Stimulated activated CD8-positive, alpha-beta memory T cell treated with anti-CD3 and anti-CD28 coated beads, Interleukin-15, amount 100 ng/mL, for 24 hours (primary cell): Measurements from ENCODE around the gene MS4A15.

ENCODE experiments used
- DNase-seq: peaks from one replicate; pipeline ENCODE4 v3.0.0-alpha.2; 2020; ENCODE audit warnings: low read depth

The MS4A15 gene

GRCh38 chr11:60777572-60777971 is 20.9 kb downstream of the MS4A15 start:
- DNase-seq: no peak

- DNase-seq: no peak
These were observed 23.4 kb downstream of the MS4A15 start for GRCh38 chr11:60780065-60780464.

- no peak for DNase-seq
These were observed 24.1 kb downstream of the MS4A15 start for GRCh38 chr11:60780774-60781173.

GRCh38 chr11:60781286-60781980 is 24.8 kb downstream of the MS4A15 start:
- no peak for DNase-seq

GRCh38 chr11:60781981-60782316 is 25.3 kb downstream of the MS4A15 start:
- no peak for DNase-seq

GRCh38 chr11:60782393-60783140 is 25.9 kb downstream of the MS4A15 start:
- DNase-seq: no peak

- no peak for DNase-seq
These were observed 26.4 kb downstream of the MS4A15 start for GRCh38 chr11:60783141-60783484.

GRCh38 chr11:60783911-60784310 is 27.2 kb downstream of the MS4A15 start:
- no peak for DNase-seq

GRCh38 chr11:60785136-60785535 is 28.5 kb downstream of the MS4A15 start, which contains the start of gene MS4A10:
TSS of gene MS4A10 (plus strand) at chr11:60785333. CDS start at chr11:60790336, 5,003 bp downstream.
- DNase-seq: no peak

GRCh38 chr11:60785806-60786361 is 29.2 kb downstream of the MS4A15 start:
- no peak for DNase-seq

- DNase-seq: no peak
These were observed 30.3 kb downstream of the MS4A15 start for GRCh38 chr11:60786811-60787567.

GRCh38 chr11:60788401-60789125 is 31.9 kb downstream of the MS4A15 start:
- DNase-seq: no peak

- DNase-seq: no peak
These were observed 34.1 kb downstream of the MS4A15 start for GRCh38 chr11:60790726-60791125.

- no peak for DNase-seq
These were observed 34.7 kb downstream of the MS4A15 start for GRCh38 chr11:60791153-60791933.

- DNase-seq: no peak
These were observed 35.9 kb downstream of the MS4A15 start for GRCh38 chr11:60792521-60792920.

GRCh38 chr11:60795291-60795690 is 38.6 kb downstream of the MS4A15 start:
- no peak for DNase-seq

GRCh38 chr11:60797846-60798630 is 41.4 kb downstream of the MS4A15 start:
- no peak for DNase-seq

GRCh38 chr11:60798631-60799030 is 42.0 kb downstream of the MS4A15 start:
- no peak for DNase-seq

GRCh38 chr11:60801194-60801593 is 44.5 kb downstream of the MS4A15 start:
- no peak for DNase-seq

GRCh38 chr11:60803273-60803936 is 46.7 kb downstream of the MS4A15 start:
- no peak for DNase-seq
